HFF-Myc (cell line): ENCODE results near the gene CDK5RAP2.

Experiments
- DNase-seq: peaks from one replicate; pipeline ENCODE4 v3.0.0-alpha.2; 2011; ENCODE audit warnings: low read depth; ENCODE audit errors: extremely low read depth
- H3K4me3 ChIP-seq: replicated peaks from 2 replicates; pipeline ENCODE4 v1.5.1; 2011; ENCODE audit warnings: low read depth, mild to moderate bottlenecking, control low read depth, low read length
- CTCF ChIP-seq: IDR thresholded peaks from 2 replicates; pipeline ENCODE4 v1.5.1; 2012; ENCODE audit warnings: mild to moderate bottlenecking, low read depth, low read length, control low read depth; ENCODE audit errors: missing control alignments

CDK5RAP2 gene

GRCh38 chr9:120570296-120570695 is 9.7 kb downstream of the CDK5RAP2 start:
- DNase-seq = no peak
- no peak overlapping the region for H3K4me3 ChIP-seq
- TF ChIP-seq CTCF = no peak

DNA sequence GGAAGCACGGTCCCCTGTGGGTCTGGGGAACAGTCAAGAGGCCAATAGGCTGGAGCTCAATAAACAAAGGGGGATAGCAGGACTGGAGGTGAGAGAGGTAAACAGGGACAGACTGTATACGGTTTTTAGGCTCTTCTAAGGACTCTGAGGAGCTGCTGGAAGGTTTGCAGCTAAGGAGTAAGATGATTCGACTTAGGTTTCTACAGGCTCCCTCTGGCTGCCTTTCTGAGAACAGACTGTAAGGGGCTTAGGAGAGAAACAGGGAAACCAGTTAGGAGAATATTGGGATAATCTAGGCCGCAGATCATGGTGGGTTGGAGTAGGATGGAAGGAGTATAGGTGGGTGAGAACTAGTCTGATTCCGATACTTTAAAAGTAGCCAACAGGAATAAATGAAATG is 10.4 kb downstream of the CDK5RAP2 start:
- no peak for DNase-seq
- H3K4me3 ChIP-seq = no peak overlapping the region
- TF ChIP-seq CTCF = no peak

DNA sequence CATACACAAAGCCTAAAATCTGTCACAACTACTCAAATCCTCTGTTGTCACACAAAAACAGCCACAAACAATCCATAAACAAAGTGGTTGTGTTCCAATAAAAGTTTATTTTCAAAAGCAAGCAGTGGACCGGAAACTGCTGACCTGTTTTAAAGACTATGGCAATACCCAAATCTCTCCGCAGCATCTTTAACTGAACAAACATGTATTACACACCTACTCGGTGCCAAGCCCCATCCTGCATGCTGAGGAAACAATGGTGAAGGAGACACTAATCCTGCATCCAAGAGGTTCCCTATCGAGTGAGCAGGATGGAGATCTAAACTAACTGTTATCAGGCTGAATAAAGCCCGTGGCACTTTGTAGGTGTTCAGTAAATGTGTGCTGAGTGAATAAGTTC is 11.2 kb downstream of the CDK5RAP2 start:
- no peak overlapping the region for H3K4me3 ChIP-seq
- no peak for TF ChIP-seq CTCF
- DNase-seq = no peak

- DNase-seq = no peak
- H3K4me3 ChIP-seq = no peak overlapping the region
- TF ChIP-seq CTCF = no peak
Observed at GRCh38 chr9:120567874-120568273, 12.1 kb downstream of the CDK5RAP2 start.

DNA sequence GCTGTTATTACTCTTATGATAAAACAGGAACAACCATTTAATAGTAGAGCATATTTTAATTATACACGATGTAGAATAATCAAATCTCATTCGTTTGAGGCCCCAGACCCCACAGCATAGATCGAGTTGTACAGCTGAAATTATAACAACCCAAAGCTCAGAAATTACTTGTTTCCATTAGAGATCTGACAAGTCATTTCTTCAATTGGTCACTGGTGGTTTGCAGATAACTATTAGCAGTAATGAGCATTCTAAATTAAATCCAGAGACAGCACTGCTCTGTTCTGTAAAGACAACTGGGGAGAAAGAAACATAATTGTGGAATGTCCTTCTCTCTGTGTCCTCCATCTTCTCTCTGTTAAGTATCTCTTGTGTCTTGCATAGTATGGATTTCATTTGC is 12.9 kb downstream of the CDK5RAP2 start:
- no peak for DNase-seq
- no peak overlapping the region for H3K4me3 ChIP-seq
- TF ChIP-seq CTCF = no peak

- TF ChIP-seq CTCF = no peak
- no peak overlapping the region for H3K4me3 ChIP-seq
- no peak for DNase-seq
Observed at GRCh38 chr9:120564589-120564988, 15.4 kb downstream of the CDK5RAP2 start.

GRCh38 chr9:120562861-120563443 is 17.0 kb downstream of the CDK5RAP2 start:
- no peak for TF ChIP-seq CTCF
- no peak overlapping the region for H3K4me3 ChIP-seq
- no peak for DNase-seq
